C4-2B (cell line): ENCODE measurements around the gene AUP1.

Experiments
- CTCF ChIP-seq: fragments of 450-650 bp; conservative IDR thresholded peaks from 2 replicates; pipeline ENCODE4 v1.5.1; 2017; ENCODE audit warnings: mild to moderate bottlenecking
- ZFX ChIP-seq: fragments of 450-650 bp; IDR thresholded peaks from 2 replicates; pipeline ENCODE4 v1.6.1; 2017

- TF ChIP-seq CTCF (no peak), ZFX (no peak)
Measured at GRCh38 chr2:74548285-74548899, 18.9 kb upstream of the AUP1 start.
